Calu3 (cell line): ENCODE data around the gene DOCK9. TPM values are rescaled to one million over a fixed set of nuclear protein-coding genes. Genes with fewer than 3 reads are reported as not detected.

Experiments used
- BruUV-seq: library from RNA; stranded (reverse); fragments of 400-500 nt; replicated peaks from 2 replicates; lab custom pipeline; 2021; lab: Mats Ljungman, UMichigan
- CTCF ChIA-PET: fragments of 300-600 bp; sonication (Branson Sonifier 250); formaldehyde crosslinking; loops from one replicate; lab custom pipeline; 2022; ENCODE audit warnings: antibody characterized with exemption; lab: Charles Lee
- DNase-seq: peaks from one replicate; pipeline ENCODE4 v3.0.0; 2022
- H3K27ac Mint-ChIP-seq: one replicate; pipeline ENCODE4 v1.8.0; 2022; ENCODE audit warnings: mixed read lengths; ENCODE audit not compliant: unreplicated experiment
- H3K27me3 Mint-ChIP-seq: one replicate; pipeline ENCODE4 v1.8.0; 2022; ENCODE audit warnings: mixed read lengths; ENCODE audit not compliant: unreplicated experiment
- H3K36me3 Mint-ChIP-seq: one replicate; pipeline ENCODE4 v1.8.0; 2022; ENCODE audit warnings: mild to moderate bottlenecking, moderate library complexity, mixed read lengths; ENCODE audit not compliant: insufficient read depth, unreplicated experiment
- H3K4me1 Mint-ChIP-seq: one replicate; pipeline ENCODE4 v1.8.0; 2022; ENCODE audit warnings: mild to moderate bottlenecking, low read depth, mixed read lengths; ENCODE audit not compliant: unreplicated experiment
- H3K4me3 Mint-ChIP-seq: one replicate; pipeline ENCODE4 v1.8.0; 2022; ENCODE audit warnings: mild to moderate bottlenecking, low read depth, moderate library complexity, mixed read lengths; ENCODE audit not compliant: unreplicated experiment
- H3K9me3 Mint-ChIP-seq: one replicate; pipeline ENCODE4 v1.8.0; 2022; ENCODE audit warnings: low read depth, mixed read lengths; ENCODE audit not compliant: unreplicated experiment
- CTCF ChIP-seq: fragments of 200-600 bp; IDR thresholded peaks from one replicate; pipeline ENCODE4 v1.8.0; 2022; ENCODE audit warnings: antibody characterized with exemption; ENCODE audit not compliant: unreplicated experiment
- intact Hi-C: fragments of 100-400 bp; cut with micrococcal nuclease; formaldehyde crosslinking; loops from one replicate; pipeline ENCODE4 v1.10.0; 2022; ENCODE audit not compliant: unreplicated experiment
- total RNA-seq: library from RNA; stranded (reverse); gene quantifications from 2 replicates; pipeline ENCODE4 v1.2.3, GENCODE V29; 2022

The DOCK9 gene
- total RNA-seq, 1 experiment from 2014 or later, result 26.2 TPM

DNA sequence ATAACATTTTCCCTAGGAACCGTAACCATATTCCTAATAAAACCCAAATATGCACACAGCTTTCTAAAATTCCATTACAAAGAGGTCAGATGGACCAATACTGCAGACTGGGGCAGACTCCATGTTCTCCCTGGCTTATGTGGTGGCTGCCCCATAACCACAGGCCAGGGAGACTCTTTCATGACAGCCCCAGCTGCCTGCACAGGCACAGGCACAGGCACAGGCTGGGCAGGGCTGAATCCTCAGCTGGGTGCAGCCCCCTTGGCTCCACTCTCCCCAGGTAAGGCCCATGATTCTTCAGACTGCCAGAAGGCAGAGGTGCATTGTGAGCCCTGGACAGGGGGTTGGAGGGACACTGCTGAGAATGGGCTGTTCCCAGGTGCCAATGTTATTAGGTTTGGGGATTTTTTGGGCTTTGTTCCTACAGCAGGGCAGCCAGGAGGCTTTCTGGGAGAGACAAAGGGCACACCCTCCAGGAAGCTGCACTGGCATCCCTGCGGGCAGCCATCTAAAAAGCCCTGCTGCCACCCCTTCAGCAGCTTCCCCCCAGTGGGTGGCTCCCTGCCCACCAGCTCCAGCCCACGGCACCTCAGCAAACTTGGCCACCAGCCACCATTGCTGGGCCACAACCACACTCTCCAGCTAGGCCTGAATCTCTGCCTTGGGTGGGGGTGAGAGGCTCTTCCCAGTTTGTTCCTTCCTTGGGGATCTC is 20.0 kb downstream of the DOCK9 start:
- no peaks in the 10 kb centered on the region for H3K36me3 Mint-ChIP-seq

DNA sequence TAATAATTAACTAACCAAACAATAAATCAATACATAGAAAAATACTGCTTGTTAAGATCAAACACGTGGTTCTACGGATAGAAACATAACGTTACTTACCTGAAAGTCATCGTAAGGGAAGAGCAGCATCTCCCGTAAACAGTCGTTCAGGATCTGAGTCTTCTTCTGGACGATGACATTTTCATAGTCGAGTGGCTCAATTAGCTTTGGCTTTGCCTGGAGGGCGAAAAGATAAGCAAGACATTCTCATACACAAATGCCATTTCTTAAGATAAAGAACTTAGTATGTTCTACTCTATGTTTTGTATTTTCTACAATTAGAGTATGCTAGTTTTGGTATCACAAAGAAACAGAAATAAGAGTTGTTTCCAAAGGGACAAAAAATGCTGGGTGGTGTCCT is 22.5 kb downstream of the DOCK9 start:
- Mint-ChIP-seq H3K27me3 (no peaks in the 10 kb centered on the region), H3K9me3 (no peaks in the 10 kb centered on the region), H3K27ac (no peak overlapping the region), H3K4me1 (peaks cover 9% of the 10 kb centered on the region), H3K4me3 (no peak overlapping the region), H3K36me3 (no peaks in the 10 kb centered on the region)
- DNase-seq, result no peak
- BruUV-seq, result no TSS peak
- intact Hi-C loops, result no loop called here
- TF ChIP-seq CTCF, result no peak
- CTCF ChIA-PET, result no interaction called here

More for the DNA sequence above, 20.0 kb downstream of the DOCK9 start:
- Mint-ChIP-seq H3K4me1 (peaks cover 9% of the 10 kb centered on the region), H3K4me3 (no peak overlapping the region), H3K27ac (no peak overlapping the region), H3K9me3 (no peaks in the 10 kb centered on the region), H3K27me3 (no peaks in the 10 kb centered on the region)
- no TSS peak for BruUV-seq
- DNase-seq, result no peak
- TF ChIP-seq CTCF, result no peak
- CTCF ChIA-PET, result no interaction called here
- intact Hi-C loops, result no loop called here

GRCh38 chr13:98954313-98954712 is 23.6 kb downstream of the DOCK9 start:
- H3K4me1 Mint-ChIP-seq, result peaks cover 4% of the 10 kb centered on the region
- no peaks in the 10 kb centered on the region for H3K9me3 Mint-ChIP-seq
- no peaks in the 10 kb centered on the region for H3K36me3 Mint-ChIP-seq
- intact Hi-C loops, result no loop called here
- H3K4me3 Mint-ChIP-seq, result no peak overlapping the region
- no peak for DNase-seq
- CTCF ChIA-PET, result no interaction called here
- no TSS peak for BruUV-seq
- TF ChIP-seq CTCF, result no peak
- H3K27ac Mint-ChIP-seq, result no peak overlapping the region
- H3K27me3 Mint-ChIP-seq, result no peaks in the 10 kb centered on the region

DNA sequence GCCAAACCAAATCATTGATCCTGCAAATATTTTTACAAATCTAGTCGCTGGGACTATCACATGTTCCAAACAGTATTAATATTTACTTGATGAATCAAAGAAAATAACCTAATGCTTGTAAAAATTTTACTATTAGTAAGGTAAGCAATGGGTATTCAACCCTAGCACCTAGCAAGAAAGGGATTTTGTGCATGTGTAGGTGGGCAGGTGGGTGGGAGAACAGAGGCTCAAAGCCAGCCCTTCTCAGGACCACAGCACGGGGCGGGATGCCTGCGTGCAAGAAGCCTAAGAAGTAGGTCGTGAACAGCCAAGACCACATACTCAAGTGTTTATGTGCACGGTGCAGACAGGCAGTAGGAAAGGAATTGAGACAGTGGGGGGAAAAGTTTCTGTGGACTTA is 26.6 kb downstream of the DOCK9 start:
- no peaks in the 10 kb centered on the region for H3K9me3 Mint-ChIP-seq
- no peaks in the 10 kb centered on the region for H3K36me3 Mint-ChIP-seq
- H3K4me1 Mint-ChIP-seq, result no peaks in the 10 kb centered on the region
- intact Hi-C loops, result no loop called here
- DNase-seq, result no peak
- no peak overlapping the region for H3K27ac Mint-ChIP-seq
- no peak overlapping the region for H3K4me3 Mint-ChIP-seq
- CTCF ChIA-PET, result interaction anchor here (0.6 kb wide), 1 partner anchor 11 kb away, joined by 4 read pairs; no protein-coding TSS in a partner anchor
- no peak for TF ChIP-seq CTCF
- no peaks in the 10 kb centered on the region for H3K27me3 Mint-ChIP-seq
- no TSS peak for BruUV-seq
